ENCODE measurements around the gene ADAP1.

The ADAP1 gene

GRCh38 chr7:972110-972509 lies 17.6 kb upstream of the ADAP1 start:
- Histone ChIP-seq H3K4me1 (no peaks in the 10 kb centered on the region), H3K4me3 (ENCODE audit: low read depth, low read length) (no peak overlapping the region), H3K9me3 (no peaks in the 10 kb centered on the region), H3K27me3 (no peaks in the 10 kb centered on the region), H3K36me3 (peaks cover 45% of the 10 kb centered on the region)
- no peak for DNase-seq
- TF ChIP-seq CTCF (IDR thresholded peaks at IDR 0.05; ENCODE audit: low read depth, low read length), result no peak

- no peaks in the 10 kb centered on the region for H3K9me3 ChIP-seq
- no peak for TF ChIP-seq CTCF (IDR thresholded peaks at IDR 0.05; ENCODE audit: low read depth, low read length)
- H3K27me3 ChIP-seq, result no peaks in the 10 kb centered on the region
- DNase-seq, result no peak
- H3K4me3 ChIP-seq (ENCODE audit: low read depth, low read length), result no peak overlapping the region
- no peaks in the 10 kb centered on the region for H3K4me1 ChIP-seq
- peaks cover 47% of the 10 kb centered on the region for H3K36me3 ChIP-seq
Observed at GRCh38 chr7:970744-971143, 16.3 kb upstream of the ADAP1 start.

- Histone ChIP-seq H3K9me3 (no peaks in the 10 kb centered on the region), H3K4me3 (ENCODE audit: low read depth, low read length) (no peak overlapping the region), H3K4me1 (peaks cover 8% of the 10 kb centered on the region), H3K27me3 (no peaks in the 10 kb centered on the region; the same call in 1 of the 2 replicates), H3K36me3 (peaks cover 43% of the 10 kb centered on the region)
- TF ChIP-seq CTCF (IDR thresholded peaks at IDR 0.05; ENCODE audit: low read depth, low read length), result no peak
- DNase-seq, result no peak
Observed at GRCh38 chr7:969403-969802, 14.9 kb upstream of the ADAP1 start.

GRCh38 chr7:968205-969105 lies 14.0 kb upstream of the ADAP1 start:
- H3K4me1 ChIP-seq, result peaks cover 9% of the 10 kb centered on the region
- peaks cover 42% of the 10 kb centered on the region for H3K36me3 ChIP-seq
- no peak overlapping the region for H3K4me3 ChIP-seq (ENCODE audit: low read depth, low read length)
- DNase-seq, result no peak
- no peak for TF ChIP-seq CTCF (IDR thresholded peaks at IDR 0.05; ENCODE audit: low read depth, low read length)
- no peaks in the 10 kb centered on the region for H3K9me3 ChIP-seq
- no peaks in the 10 kb centered on the region; the same call in 1 of the 2 replicates for H3K27me3 ChIP-seq

- no peaks in the 10 kb centered on the region for H3K9me3 ChIP-seq
- no peaks in the 10 kb centered on the region; the same call in 1 of the 2 replicates for H3K27me3 ChIP-seq
- H3K36me3 ChIP-seq, result peaks cover 32% of the 10 kb centered on the region
- DNase-seq, result no peak
- TF ChIP-seq CTCF (IDR thresholded peaks at IDR 0.05; ENCODE audit: low read depth, low read length), result no peak
- H3K4me3 ChIP-seq (ENCODE audit: low read depth, low read length), result no peak overlapping the region
- peaks cover 9% of the 10 kb centered on the region for H3K4me1 ChIP-seq
Observed at GRCh38 chr7:967361-968082, 13.0 kb upstream of the ADAP1 start.
